GM10248 (cell line): ENCODE measurements around the gene KRTAP12-3.

Experiments used
- CTCF ChIA-PET: fragments of 300-600 bp; sonication (Branson Sonifier 250); formaldehyde crosslinking; extraction: SDS; loops from one replicate; lab custom pipeline; 2021; ENCODE audit warnings: antibody characterized with exemption; lab: Yijun Ruan, JAX
- POLR2A ChIA-PET: fragments of 350-650 bp; sonication (Branson Sonifier 250); formaldehyde crosslinking; extraction: SDS; loops from one replicate; lab custom pipeline; 2020; ENCODE audit warnings: antibody characterized with exemption; lab: Yijun Ruan, JAX
- DNase-seq: peaks from one replicate; pipeline ENCODE4 v3.0.0; 2012; ENCODE audit errors: extremely low spot score
- CTCF ChIP-seq: IDR thresholded peaks from 2 replicates; pipeline ENCODE4 v1.5.1; 2012; ENCODE audit warnings: mild to moderate bottlenecking, low read depth; ENCODE audit errors: extremely low read depth, missing control alignments, control extremely low read depth

KRTAP12-3 gene

GRCh38 chr21:44702111-44702972 lies 44.6 kb downstream of the KRTAP12-3 start:
- no peak for DNase-seq
- TF ChIP-seq CTCF, result no peak
- ChIA-PET CTCF (no interaction called here), POLR2A (no interaction called here)

- ChIA-PET CTCF (interaction anchor here (1.5 kb wide), 1 partner anchor 90 kb away, joined by 3 read pairs; no protein-coding TSS in a partner anchor), POLR2A (no interaction called here)
- no peak for DNase-seq
- TF ChIP-seq CTCF, result no peak
Observed at GRCh38 chr21:44702973-44703730, 45.4 kb downstream of the KRTAP12-3 start.

GRCh38 chr21:44703731-44704635 lies 46.3 kb downstream of the KRTAP12-3 start:
- no peak for DNase-seq
- POLR2A ChIA-PET, result no interaction called here
- TF ChIP-seq CTCF, result no peak
- CTCF ChIA-PET, result interaction anchor here (1.5 kb wide), 1 partner anchor 89 kb away, joined by 3 read pairs; no protein-coding TSS in a partner anchor

- DNase-seq, result no peak
- POLR2A ChIA-PET, result no interaction called here
- CTCF ChIA-PET, result interaction anchor here (1.5 kb wide), 1 partner anchor 89 kb away, joined by 3 read pairs; no protein-coding TSS in a partner anchor
- TF ChIP-seq CTCF, result no peak
Observed at GRCh38 chr21:44704636-44705001, 46.9 kb downstream of the KRTAP12-3 start.

GRCh38 chr21:44706026-44706705 lies 48.4 kb downstream of the KRTAP12-3 start:
- TF ChIP-seq CTCF, result no peak
- CTCF ChIA-PET, result no interaction called here
- POLR2A ChIA-PET, result no interaction called here
- DNase-seq, result no peak
